Duodenal mucosa (tissue), 2 donors: Measurements from ENCODE around the gene CEP89.

Source experiments
- H3K27ac ChIP-seq: one replicate; pipeline ENCODE4 v1.7.0; 2013; ENCODE audit warnings: low read depth, low read length
- H3K27me3 ChIP-seq, 2 donors: one replicate each; pipeline ENCODE4 v1.7.0; 2013; ENCODE audit warnings: low read length in 2 of 2, control low read depth in 1 of 2; ENCODE audit not compliant: insufficient read depth in 2 of 2, control insufficient read depth in 1 of 2
- H3K36me3 ChIP-seq, 2 donors: one replicate each; pipeline ENCODE4 v1.7.0; 2013; ENCODE audit warnings: low read length in 2 of 2, control low read depth in 1 of 2; ENCODE audit not compliant: insufficient read depth in 2 of 2, control insufficient read depth in 1 of 2
- H3K4me1 ChIP-seq, 2 donors: one replicate each; pipeline ENCODE4 v1.7.0; 2013; ENCODE audit warnings: low read length in 2 of 2, control low read depth in 1 of 2; ENCODE audit not compliant: insufficient read depth in 2 of 2, control insufficient read depth in 1 of 2
- H3K4me3 ChIP-seq, 2 donors: one replicate each; pipeline ENCODE4 v1.7.0; 2013; ENCODE audit warnings: low read length in 2 of 2, low read depth in 1 of 2
- H3K9ac ChIP-seq, 2 donors: one replicate each; pipeline ENCODE4 v1.7.0; 2013; ENCODE audit warnings: low read length in 2 of 2, low read depth in 1 of 2
- H3K9me3 ChIP-seq, 2 donors: one replicate each; pipeline ENCODE4 v1.7.0; 2013; ENCODE audit warnings: low read length in 2 of 2, control low read depth in 1 of 2; ENCODE audit not compliant: control insufficient read depth in 1 of 2

Gene CEP89

GRCh38 chr19:32908641-32909190, 63.0 kb downstream of the CEP89 start:
- Histone ChIP-seq H3K27me3 (no peaks in the 10 kb centered on the region), H3K36me3 (peaks cover 0 to 14% of the 10 kb centered on the region in 2 donors), H3K9me3 (no peaks in the 10 kb centered on the region), H3K4me1 (no peaks in the 10 kb centered on the region), H3K27ac (no peak overlapping the region), H3K4me3 (no peak overlapping the region), H3K9ac (no peak overlapping the region)

DNA sequence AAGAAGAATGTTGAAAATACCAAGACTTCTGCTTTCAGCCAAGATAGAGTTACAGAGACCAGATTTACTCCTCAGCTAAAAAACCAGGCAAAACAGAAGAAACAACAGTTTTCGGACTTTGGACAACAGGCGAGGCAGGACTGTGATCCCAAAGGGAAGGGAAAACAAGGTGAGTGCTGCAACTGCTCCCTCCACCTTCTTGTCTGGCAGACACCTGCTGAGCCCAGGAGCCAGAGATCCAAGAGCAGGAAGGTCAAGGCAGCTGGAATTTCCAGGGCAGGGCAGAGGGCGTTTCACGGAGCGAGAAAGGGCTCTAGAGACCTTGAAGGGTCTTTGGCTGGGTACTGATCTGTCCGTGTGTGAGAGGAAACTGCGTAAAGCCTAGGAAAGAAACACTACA, 69.3 kb downstream of the CEP89 start:
- H3K36me3 ChIP-seq: peaks cover 0 to 3% of the 10 kb centered on the region in 2 donors
- peaks cover 0 to 9% of the 10 kb centered on the region in 2 donors for H3K4me1 ChIP-seq
- no peaks in the 10 kb centered on the region for H3K9me3 ChIP-seq
- H3K27me3 ChIP-seq: no peaks in the 10 kb centered on the region
- no peak overlapping the region for H3K9ac ChIP-seq
- H3K27ac ChIP-seq: no peak overlapping the region
- no peak overlapping the region for H3K4me3 ChIP-seq

- Histone ChIP-seq H3K4me1 (peaks cover 0 to 9% of the 10 kb centered on the region in 2 donors), H3K9ac (no peak overlapping the region), H3K9me3 (no peaks in the 10 kb centered on the region), H3K4me3 (no peak overlapping the region), H3K36me3 (no peaks in the 10 kb centered on the region), H3K27ac (no peak overlapping the region), H3K27me3 (no peaks in the 10 kb centered on the region)
These were observed 70.1 kb downstream of the CEP89 start for GRCh38 chr19:32901504-32902161.

- Histone ChIP-seq H3K4me1 (no peaks in the 10 kb centered on the region), H3K36me3 (peaks cover 0 to 4% of the 10 kb centered on the region in 2 donors), H3K9ac (no peak overlapping the region), H3K27ac (no peak overlapping the region), H3K4me3 (no peak overlapping the region), H3K9me3 (peaks cover 0 to 5% of the 10 kb centered on the region in 2 donors), H3K27me3 (no peaks in the 10 kb centered on the region)
These were observed 75.1 kb downstream of the CEP89 start for GRCh38 chr19:32896516-32897214.

- H3K9me3 ChIP-seq: peaks cover 0 to 5% of the 10 kb centered on the region in 2 donors
- no peak overlapping the region for H3K4me3 ChIP-seq
- no peak overlapping the region for H3K27ac ChIP-seq
- H3K36me3 ChIP-seq: peaks cover 0 to 9% of the 10 kb centered on the region in 2 donors
- H3K9ac ChIP-seq: no peak overlapping the region
- H3K4me1 ChIP-seq: no peaks in the 10 kb centered on the region
- H3K27me3 ChIP-seq: no peaks in the 10 kb centered on the region
These were observed 76.4 kb downstream of the CEP89 start for GRCh38 chr19:32895384-32895783.

DNA sequence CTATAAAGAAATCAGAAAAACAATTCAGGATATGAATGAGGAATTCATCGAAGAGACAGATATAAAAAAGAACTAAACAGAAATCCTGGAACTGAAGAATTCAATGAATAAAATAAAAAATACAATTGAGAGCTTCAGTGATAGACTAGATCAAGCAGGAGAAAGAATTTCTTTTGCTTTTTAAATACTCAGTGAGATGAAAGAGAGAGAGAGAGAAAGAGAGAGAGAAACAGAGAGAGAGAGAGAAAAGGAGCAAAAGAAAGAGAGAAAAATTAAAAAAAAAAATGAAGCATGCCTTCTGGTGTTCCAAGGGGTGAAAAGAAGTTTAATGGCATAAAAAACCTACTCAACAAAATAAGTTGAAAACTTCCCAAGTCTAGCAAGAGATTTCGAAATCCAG, 80.1 kb downstream of the CEP89 start:
- H3K27me3 ChIP-seq: no peaks in the 10 kb centered on the region

DNA sequence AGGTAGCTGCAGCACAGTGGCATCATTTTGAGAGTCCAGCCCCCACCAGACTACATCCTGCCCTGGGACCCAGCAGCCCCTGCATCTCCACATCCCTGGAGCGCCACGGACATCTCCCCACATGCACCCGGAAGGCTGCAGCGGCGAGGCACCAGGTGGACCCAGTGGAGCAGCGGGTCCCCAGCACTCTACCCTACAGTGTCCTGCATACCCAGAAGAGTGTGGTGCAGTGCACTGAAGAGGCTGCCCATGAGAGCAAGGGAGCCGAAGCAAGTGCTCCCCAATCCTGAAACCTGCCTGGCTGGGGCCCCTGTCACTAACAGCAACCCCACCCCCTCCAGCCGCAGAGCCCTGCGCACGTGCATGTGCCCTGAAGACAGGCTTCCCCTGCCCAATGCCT, 80.9 kb downstream of the CEP89 start:
- H3K9ac ChIP-seq: no peak overlapping the region
- no peaks in the 10 kb centered on the region for H3K4me1 ChIP-seq
- peaks cover 0 to 5% of the 10 kb centered on the region in 2 donors for H3K9me3 ChIP-seq
- H3K4me3 ChIP-seq: no peak overlapping the region
- no peaks in the 10 kb centered on the region for H3K27me3 ChIP-seq
- no peak overlapping the region for H3K27ac ChIP-seq
- peaks cover 5 to 15% of the 10 kb centered on the region in 2 donors for H3K36me3 ChIP-seq

More for the DNA sequence above, 80.1 kb downstream of the CEP89 start:
- no peak overlapping the region for H3K4me3 ChIP-seq
- H3K4me1 ChIP-seq: no peaks in the 10 kb centered on the region
- peaks cover 5 to 15% of the 10 kb centered on the region in 2 donors for H3K36me3 ChIP-seq
- peaks cover 0 to 5% of the 10 kb centered on the region in 2 donors for H3K9me3 ChIP-seq
- H3K27ac ChIP-seq: no peak overlapping the region
- no peak overlapping the region for H3K9ac ChIP-seq

GRCh38 chr19:32890326-32890725, 81.4 kb downstream of the CEP89 start:
- no peaks in the 10 kb centered on the region for H3K27me3 ChIP-seq
- H3K36me3 ChIP-seq: peaks cover 5 to 15% of the 10 kb centered on the region in 2 donors
- H3K9ac ChIP-seq: no peak overlapping the region
- peaks cover 0 to 5% of the 10 kb centered on the region in 2 donors for H3K9me3 ChIP-seq
- H3K27ac ChIP-seq: no peak overlapping the region
- no peaks in the 10 kb centered on the region for H3K4me1 ChIP-seq
- H3K4me3 ChIP-seq: no peak overlapping the region

- H3K27ac ChIP-seq: no peak overlapping the region
- no peaks in the 10 kb centered on the region for H3K27me3 ChIP-seq
- H3K4me3 ChIP-seq: no peak overlapping the region
- H3K36me3 ChIP-seq: peaks cover 5 to 15% of the 10 kb centered on the region in 2 donors
- H3K9ac ChIP-seq: no peak overlapping the region
- no peaks in the 10 kb centered on the region for H3K4me1 ChIP-seq
- peaks cover 0 to 5% of the 10 kb centered on the region in 2 donors for H3K9me3 ChIP-seq
These were observed 82.4 kb downstream of the CEP89 start for GRCh38 chr19:32889137-32889934.
